ENCODE data around the gene KLHL29.

DNA sequence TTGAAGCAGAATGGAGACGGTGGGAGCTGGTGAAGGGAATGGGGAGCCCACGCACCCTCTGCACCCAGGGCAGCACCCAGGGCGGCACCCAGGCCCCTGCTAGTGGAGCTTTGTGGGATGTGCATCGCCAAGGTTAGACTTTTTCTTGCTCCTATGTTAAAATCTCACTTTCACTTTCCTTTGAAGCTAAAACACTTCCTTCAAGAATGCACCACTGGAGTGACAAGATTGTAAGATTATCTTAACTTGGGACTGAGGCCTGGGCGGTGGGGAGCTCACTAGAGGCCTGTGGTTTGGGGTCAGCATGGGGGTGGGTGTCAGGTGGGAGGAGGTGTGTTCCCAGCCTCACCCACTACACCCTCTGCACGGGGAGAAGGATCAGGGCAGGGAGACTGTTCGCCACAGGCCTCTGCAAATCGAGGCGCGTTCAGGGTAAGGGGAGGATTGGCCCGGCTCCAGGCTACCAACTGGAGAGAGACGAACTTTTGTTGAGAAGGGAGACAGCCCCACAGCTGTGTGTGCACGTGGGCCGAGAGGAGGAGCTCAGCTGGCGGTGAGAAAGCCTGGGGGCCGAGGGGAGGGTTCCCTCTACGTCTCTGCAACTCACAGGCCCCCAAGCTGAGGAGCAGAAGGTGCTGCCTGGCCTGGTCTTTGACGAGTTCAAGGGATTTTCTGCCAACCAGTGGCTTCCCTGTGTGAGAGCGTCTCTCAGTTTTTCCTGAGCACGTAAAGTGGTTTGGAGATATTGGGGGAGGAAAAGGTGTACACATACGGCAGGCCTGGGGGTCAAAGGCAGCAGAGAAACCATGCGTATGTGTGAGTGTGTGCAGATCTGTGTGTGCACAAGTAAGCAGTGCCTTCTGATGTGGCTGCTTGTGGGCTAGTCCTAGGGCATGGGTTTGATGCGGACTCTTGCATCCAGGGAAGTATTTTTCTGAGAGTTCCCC, 147.7 kb downstream of the KLHL29 start:
- TF ChIP-seq POLR2AphosphoS5 (IDR thresholded peaks at IDR 0.05; ENCODE audit: low read depth, low read length) (no peak), POLR2A (IDR thresholded peaks at IDR 0.05; ENCODE audit: low read depth, low read length) (no peak), TAF1 (IDR thresholded peaks at IDR 0.05; ENCODE audit: borderline replicate concordance, low read depth, low read length) (no peak)
